Activated naive CD4-positive, alpha-beta T cell (primary cell): ENCODE data around the gene PLAC8L1.
"Not testable (repeated sequence)": the region's sequence is repeated elsewhere in the genome, so short reads cannot be mapped to it uniquely, and the experiment has no call there.

Experiments
- DNase-seq, 4 experiments: peaks; one replicate each; lab custom pipeline; 2025; lab: John Stamatoyannopoulos, UW

Gene PLAC8L1, protein sequence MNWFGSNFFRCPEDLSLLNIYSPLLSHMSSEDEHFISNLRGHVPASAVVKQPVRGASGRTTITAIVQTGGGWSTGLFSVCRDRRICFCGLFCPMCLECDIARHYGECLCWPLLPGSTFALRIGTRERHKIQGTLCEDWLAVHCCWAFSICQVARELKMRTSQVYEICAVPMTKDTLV

DNA sequence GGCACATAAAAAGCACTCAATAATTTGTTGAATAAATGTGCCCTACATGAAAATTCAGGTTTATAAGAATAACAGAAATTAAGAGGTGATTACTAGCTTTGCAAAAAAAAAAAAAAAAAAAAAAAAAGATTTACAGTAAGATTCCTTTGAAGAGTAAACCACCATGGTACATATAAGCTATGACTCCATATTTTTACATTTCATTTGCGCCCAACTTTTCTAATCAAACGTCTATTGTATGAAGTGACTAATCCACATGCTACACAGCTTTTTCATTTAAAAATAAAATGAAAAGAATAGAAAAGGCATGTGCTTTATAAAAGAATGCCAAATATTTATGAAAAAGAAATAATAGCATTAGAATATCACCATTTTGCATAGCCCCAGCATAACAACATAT lies at the start of gene PLAC8L1:
Gene PLAC8L1 (minus strand): TSS at position 101 of the 400 bp plus-strand sequence. CDS start 1,266 bp downstream, outside the sequence.
- no peak for DNase-seq

DNA sequence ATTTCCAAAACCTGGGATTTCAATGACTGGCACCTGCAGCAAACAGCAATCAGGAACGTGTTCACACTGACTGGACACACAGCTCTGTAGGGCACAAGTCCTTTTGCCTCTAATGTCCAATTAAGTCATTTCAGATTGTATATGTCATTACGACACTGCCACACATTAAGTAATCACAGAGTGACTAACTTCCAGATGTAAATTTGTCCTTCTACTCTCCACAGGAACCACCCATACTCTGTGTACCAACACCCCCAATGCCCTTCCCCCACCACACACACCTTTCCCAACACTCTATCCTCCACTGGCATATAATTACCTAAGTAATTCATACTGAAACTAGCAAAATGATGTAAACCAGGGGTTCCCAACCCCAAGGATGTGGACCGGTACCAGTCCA lies 46.6 kb upstream of the PLAC8L1 start:
- no peak for DNase-seq

DNA sequence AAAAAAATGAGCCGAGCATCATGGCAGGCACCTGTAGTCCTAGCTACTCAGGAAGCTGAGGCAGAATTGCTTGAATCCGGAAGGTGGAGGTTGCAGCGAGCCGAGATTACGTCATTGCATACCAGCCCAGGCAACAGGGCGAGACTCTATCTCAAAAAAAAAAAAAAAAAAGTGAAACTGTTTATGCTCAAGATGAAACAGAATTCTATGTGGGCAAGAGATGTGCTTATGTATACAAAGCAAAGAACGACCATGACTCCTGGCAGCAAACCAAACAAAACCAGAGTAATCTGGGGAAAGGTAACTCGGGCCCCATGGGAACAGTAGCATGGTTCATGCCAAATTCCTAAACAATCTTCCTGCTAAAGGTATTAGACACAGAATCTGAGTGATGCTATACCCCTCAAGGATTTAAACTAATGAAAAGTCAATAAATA lies 32.6 kb upstream of the PLAC8L1 start:
- no peak for DNase-seq

DNA sequence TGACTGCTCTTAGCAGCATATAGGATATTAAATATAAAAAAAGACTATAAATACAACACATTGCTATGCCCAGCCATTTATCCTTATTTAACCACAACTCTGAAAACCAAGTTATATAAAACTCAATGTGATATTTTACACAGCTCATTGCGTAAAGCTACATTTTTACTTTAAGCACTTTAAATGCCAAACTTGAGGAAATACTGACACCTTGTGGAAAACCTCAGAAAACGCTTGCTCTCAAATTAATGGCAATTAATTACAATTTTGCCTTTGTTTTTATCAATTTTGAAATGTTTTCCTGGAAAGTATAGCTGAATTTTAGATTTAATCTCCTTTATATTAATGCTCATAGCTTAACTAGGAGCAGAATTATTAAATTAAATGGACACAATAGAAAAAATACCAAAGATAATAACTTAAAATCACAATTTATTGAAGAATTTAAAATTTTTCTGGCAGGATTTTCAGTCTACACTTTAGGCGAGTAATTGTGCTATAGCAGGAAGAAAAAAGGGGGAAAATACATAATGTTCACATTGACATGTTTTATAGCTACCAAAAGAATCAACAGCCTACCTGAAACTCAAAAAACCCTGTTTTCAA lies 25.2 kb upstream of the PLAC8L1 start:
- no peak for DNase-seq

DNA sequence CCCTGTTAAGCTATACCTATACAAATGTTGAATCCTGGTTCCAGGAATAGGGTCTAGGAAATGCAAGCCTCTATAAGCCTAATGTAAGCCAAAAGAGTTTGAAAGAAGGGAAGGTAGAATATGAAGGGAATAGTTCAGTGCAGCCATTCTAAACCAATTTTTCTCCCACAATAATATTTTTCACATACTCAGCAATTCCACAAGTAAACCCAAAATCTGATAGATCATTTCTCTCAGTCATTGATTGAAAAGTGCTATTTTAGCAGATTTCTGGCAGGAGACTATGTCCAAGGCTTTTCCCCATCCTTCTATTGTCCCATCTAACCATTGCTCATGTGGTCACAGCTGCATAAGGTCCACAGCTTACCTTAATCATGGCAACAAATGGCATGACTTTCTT lies 20.7 kb upstream of the PLAC8L1 start:
- no peak for DNase-seq

DNA sequence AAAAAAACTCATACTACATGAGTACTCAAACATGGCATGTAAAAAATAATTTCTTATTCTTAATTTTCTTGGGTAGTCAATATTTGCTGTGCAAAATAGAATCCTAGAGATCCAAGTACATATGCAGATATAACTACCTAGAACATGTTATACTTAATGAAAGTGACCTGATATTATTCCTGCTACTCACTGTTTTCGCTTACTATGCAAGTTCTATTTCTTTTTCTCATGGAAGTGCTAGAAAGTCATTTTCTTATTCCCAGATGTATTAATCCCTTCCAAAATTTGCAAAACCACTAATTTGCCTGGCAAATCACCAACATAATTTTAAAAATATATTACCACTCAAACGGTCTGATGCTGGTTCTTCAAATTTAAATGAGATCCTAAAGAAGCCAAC lies 19.2 kb upstream of the PLAC8L1 start:
- no peak for DNase-seq

DNA sequence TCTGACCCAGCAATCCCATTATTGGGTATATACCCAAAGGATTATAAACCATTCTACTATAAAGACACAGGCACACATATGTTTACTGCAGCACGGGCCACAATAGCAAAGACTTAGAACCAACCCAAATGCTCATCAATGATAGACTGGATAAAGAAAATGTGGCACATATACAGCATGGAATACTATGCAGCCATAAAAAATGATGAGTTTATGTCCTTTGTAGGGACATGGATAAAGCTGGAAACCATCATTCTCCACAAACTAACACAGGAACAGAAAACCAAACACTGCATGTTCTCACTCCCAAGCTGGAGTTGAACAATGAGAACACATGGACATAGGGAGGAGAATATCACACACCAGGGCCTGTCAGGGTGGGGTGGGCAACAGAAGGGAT lies 16.1 kb upstream of the PLAC8L1 start:
- DNase-seq: not testable (repeated sequence)

DNA sequence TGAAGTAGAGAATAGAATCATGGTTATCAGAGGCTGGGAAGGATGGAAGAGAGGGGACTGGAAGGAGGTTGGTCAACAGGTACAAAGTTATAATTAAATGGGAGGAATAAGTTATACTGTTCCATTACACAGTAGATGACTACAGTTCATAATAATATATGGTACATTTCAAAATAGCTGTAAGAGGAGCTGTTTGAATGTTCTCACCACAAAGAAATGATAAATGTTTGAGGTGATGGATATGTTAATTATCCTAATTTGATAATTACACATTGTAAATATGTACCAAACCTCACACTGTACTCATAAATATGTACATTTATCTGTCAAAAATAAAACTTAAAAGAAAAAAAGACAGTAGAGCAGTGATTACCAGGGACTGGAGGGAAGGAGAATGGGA lies 12.9 kb upstream of the PLAC8L1 start:
- DNase-seq: no peak

DNA sequence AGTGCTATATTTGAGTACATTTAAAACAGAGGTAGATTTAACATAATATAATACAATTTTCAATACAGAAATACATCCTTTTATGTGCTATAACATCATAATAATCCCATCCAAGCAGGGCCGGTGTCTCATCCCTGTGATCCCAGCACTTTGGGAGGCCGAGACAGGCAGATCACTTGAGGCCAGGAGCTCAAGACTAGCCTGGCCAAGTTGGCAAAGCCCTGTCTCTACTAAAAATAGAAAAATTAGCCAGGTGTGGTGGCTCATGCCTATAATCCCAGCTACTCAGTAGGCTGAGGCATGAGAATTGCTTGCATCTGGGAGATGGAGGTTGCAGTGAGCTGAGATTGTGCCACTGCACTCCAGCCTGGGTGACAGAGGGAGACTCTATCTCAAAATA lies 11.8 kb upstream of the PLAC8L1 start:
- DNase-seq: not testable (repeated sequence)

DNA sequence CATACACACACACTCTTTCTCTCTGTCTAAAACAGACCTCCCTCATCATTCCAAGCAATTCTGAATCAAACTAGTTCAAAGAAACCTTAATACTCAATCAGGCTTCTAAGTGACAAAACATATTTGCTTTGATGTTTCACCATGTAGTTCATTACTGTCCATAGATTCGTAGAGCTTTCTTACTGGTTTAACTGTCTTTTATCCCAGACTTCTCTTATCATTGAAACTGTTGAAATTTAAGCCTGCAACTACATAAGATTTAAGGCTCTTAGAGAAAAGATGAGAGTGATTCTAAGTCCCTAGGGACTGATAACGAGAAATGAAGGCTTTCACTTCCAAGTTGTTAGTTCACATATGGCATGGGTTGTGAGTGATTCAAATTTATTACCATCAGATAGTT lies 11.0 kb upstream of the PLAC8L1 start:
- no peak for DNase-seq

DNA sequence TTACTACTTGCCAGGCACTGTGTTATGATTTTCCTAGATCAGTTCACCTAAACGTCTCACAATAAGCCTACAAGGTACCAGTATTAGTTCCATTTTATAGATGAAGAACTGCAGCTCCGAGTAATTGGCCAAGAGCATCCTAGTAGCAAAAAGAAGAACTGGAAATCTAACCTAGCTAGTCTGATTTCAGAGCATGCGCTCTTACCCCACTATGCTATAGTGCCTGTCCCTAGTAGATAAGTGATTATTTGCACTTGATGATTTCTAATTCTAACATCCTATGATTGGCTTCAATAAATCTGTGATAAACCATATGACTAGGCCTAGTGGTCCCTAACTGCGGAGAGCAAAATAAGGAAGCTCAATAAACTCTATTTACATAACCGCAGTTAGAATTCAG lies 7.1 kb upstream of the PLAC8L1 start:
- no peak for DNase-seq

DNA sequence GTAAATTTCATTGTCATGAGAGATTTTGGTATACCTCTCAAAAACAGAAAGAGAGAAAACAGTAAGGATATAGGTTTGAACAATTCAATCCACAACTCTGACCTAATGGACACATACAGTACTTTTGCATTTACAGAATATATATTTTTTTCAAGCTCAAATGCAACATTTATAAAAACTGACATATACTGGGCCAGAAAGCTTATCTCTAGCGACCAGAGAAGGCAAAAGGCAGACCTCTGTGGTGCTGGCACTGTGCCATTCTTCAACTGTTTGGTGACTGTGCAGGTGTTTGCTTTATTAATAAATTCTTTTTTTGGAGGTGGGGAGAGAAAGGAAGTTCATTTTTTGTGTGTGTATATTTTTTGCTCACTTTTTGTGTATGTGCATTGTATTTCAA lies 6.0 kb upstream of the PLAC8L1 start:
- no peak for DNase-seq

DNA sequence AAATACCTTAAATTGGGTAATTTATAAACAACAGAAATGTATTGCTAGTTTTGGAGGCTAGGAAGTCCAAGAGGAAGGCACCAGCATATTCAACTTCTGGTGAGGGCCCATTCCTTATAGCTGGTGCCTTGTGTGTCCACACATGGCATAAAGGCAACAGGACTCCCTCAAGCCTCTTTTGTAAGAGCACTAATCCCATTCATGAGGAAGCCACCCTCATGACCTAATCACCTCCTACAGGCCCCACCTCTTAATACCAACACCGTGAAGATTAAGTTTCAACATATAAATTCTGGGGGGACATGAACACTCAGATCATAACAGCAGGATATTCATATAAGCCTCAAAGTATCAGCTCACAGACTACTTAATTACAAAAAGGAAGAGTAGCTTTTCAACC lies 4.0 kb upstream of the PLAC8L1 start:
- no peak for DNase-seq

DNA sequence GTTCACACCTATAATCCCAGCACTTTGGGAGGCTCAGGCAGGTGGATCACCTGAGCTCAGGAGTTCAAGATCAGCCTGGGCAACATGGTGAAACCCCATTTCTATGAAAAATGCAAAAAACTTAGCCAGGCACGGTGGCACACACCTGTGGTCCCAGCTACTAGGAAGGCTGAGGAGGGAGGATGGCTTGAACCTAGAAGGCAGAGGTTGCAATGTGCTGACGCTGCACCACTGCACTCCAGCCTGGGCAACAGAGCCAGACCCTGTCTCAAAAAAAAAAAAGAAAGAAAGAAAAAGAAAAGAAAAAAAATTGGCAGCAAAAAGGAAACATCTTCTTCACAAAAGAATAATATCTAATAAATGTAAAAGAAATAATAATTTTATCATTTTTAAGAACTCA lies 3.5 kb upstream of the PLAC8L1 start:
- DNase-seq: not testable (repeated sequence)

DNA sequence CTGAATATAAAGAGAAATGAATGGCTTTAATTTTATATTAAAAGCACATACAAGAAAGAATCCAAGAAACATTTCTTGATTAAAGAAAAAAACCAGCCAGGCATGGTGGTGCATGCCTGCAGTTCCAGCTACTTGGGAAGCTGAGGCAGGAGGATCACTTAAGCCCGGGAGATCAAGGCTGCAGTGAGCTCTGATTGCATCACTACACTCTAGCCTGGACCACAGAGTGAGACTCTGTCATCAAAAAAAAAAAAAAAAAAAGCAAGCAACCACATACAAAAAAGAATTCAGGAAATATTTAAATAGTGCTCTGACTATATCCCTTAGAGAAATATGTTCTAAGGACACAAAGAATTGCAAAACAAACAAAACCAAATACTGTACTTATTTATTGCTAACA lies 2.5 kb upstream of the PLAC8L1 start:
- no peak for DNase-seq

DNA sequence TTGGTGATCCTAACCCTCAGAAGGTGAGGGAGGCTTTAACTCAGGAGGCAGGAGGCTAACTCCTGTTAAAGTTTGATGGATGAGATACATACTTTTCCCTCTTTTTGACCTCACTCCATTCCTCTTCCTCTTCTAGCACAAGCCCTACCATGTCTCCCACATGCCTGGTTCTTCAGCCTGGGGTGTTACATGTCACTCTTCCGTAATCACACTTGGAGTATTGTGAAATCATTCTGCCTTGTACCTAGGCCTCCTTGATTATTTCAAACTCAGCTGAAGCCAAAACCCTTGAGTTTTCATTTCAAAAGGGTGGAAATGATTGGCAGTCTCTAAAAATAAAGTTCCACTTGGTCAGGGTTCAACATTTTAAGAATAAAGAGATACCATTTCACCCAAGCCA lies 1.8 kb downstream of the PLAC8L1 start:
- no peak for DNase-seq

DNA sequence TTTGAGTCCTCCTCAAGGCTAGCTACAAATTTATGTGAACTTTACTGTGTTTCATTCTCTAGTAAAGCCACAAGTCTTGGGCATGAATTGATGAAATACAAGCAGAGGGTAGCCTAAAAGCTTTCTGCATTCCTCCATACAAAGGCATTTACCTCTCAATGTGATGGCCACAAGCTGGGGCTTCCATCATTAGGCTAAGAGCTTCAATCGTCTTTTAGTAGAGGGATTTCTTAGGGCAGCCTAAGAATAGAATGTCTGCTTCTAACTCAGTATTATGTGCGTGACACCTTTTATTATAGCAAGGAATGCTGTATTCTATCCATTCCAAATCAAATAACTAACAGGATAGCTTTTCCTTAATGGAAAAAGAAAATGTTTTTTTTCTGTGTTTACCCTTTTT lies 3.7 kb downstream of the PLAC8L1 start:
- DNase-seq: no peak

DNA sequence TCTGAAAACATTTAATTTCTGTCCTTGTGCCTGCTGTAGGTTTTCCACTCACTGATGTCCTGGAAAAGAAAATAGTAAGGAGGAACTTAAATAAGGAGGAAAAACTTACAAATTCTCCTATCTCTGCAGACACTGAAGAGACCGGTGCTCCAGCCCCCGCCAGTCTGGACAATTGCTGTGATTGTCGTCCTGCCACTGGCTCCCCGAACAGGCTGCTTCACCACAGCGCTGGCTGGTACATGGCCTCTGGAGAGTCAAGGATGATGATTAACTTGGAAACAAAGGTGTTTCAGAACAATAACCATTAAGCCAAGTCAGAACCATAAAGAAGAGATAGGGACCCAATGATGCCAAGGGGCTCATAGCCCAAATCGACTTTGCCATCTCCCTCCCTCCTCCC lies 7.3 kb downstream of the PLAC8L1 start:
- DNase-seq: no peak

DNA sequence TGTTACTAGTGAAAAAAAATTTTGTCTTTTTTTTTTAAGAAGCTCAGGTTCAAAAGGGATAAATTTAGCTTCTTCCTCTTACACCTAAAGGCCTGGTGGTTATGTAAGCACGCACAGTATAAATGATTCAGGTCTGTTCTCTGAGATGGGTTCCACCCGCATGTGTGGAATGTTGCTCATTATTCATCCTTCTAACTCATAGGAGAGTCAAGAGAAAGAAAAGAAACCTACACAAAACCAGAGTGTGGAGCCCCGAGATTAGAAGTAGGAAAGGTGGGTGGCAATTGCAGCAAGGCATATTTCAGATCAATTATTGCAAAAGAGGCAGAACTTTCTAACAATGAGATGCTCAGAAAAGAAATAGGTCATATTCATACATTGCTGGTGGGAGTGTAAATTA lies 13.5 kb downstream of the PLAC8L1 start:
- DNase-seq: no peak

DNA sequence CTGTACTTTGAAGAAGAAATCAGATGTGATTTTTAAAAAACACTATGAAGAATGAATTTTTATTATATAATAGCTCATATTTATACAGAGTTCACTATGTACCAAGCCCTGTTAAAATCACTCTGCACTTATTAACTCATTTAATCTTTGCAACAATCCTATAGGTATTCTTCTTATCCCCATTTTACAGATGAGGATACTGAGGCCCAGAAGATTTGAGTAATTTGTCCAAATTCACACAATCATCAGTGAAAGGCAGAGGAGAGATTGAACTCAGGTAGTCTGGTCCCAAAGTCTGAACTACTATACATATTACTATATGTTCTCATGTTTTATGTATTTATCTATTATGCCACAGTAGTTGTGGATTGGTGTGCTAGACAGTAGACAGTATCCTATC lies 16.1 kb downstream of the PLAC8L1 start:
- no peak for DNase-seq

DNA sequence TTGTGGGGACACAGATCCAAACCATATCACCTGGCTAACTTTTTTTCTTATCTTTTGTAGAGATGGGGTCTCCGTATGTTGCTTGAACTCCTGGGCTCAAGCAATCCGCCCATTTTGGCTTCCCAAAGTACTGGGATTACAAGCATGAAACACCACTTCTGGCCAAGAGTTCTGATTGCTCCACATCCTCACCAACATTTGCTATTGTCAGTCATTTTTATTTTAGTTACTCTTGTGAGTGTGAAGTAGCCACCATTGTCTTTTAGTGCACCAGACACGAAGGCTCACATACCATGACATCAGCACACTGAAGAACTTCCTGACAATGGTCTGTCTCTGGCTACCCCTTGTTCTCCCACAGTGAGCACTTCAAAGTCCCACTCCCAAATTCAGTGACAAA lies 17.3 kb downstream of the PLAC8L1 start:
- no peak for DNase-seq

DNA sequence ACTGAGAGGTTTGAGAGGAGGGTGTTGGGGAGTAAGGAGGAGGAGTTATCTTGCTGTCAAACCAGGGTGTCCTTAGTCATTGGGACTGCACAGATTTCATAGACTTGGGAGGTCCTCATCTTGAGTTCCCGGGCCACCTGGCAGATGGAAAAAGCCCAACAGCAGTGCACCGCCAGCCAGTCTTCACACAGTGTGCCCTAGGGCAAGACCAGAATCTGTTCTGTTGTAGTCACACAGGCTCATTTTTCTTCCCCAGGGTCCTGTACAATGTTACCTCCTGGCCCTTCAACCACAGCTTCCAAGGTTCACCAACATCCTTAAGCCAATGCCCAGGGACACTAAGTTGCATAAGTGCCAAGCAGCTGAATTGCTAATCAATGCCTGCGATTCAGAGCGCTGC lies 21.0 kb downstream of the PLAC8L1 start:
- no peak for DNase-seq

DNA sequence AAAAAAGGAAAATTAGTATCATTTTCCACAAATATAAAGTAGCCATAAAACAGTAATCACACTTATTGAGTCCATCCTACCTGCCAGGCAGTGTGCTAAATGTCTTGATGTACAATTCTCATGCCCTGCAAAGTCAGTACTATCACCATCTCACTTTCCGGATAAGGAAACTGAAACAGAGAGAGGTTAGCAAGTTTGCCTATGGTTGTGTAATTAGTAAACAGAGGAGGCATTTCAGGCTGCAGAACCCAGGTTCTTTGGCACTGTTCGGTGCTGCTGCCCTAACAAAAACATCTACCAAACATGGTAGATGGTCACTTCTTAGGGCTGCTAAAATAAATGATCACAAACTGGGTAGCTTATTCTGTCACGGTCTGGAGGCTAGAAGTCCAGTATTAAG lies 22.6 kb downstream of the PLAC8L1 start:
- no peak for DNase-seq

DNA sequence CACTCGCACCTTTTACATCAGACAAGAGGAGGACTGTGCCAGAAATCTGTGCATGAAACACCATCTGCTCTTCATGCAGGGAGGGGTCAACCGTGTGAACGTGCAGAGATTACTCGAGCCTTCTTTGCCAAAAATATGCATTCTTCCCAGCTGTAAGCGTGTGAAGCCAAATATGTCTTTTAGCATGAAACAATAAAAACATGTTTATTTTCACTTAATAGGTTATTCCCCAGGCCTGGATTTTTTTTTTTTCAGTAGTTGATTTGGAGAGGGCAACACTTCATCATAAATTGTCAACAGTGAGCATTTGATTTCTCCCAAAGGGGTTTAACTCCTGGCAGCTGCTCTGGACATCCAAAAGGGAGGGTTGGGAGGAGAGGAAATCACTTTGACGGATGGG lies 23.8 kb downstream of the PLAC8L1 start:
- DNase-seq: no peak
